GM12875 (cell line): ENCODE data around the gene ENC1.

Experiments used
- H3K4me3 ChIP-seq: one replicate; pipeline ENCODE4 v1.5.1; 2011; ENCODE audit warnings: low read depth, low read length, control low read depth
- TF ChIP-seq, protein P1 (sequence below): IDR thresholded peaks from 2 replicates; pipeline ENCODE4 v1.5.1; 2011; ENCODE audit warnings: low read depth, mild to moderate bottlenecking, control low read depth, inconsistent platforms, low read length, moderate library complexity, borderline replicate concordance; ENCODE audit not compliant: insufficient read depth

ENC1 gene

DNA sequence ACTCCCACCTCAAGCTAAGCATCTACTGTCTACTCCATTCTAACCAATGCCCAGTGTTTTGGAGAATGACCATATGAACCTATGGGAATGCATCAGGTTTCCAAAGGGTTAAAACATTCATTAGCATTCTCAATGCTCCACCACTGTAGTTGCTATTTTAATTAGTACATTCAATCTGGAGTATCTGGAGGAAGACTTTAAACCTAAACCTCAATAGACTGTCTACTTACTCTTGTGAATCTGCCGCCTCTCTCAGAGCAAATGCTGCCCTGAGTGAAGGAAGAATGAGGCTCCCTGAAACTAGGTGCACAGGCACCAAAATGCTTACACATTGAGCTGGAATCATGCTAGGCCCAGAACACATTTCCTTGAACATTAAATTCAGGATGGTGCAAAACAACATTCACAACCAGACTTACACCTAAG lies 2.0 kb downstream of the ENC1 start:
- peak overlapping the region; percentile 94 for H3K4me3 ChIP-seq
- TF ChIP-seq, protein P1, sequence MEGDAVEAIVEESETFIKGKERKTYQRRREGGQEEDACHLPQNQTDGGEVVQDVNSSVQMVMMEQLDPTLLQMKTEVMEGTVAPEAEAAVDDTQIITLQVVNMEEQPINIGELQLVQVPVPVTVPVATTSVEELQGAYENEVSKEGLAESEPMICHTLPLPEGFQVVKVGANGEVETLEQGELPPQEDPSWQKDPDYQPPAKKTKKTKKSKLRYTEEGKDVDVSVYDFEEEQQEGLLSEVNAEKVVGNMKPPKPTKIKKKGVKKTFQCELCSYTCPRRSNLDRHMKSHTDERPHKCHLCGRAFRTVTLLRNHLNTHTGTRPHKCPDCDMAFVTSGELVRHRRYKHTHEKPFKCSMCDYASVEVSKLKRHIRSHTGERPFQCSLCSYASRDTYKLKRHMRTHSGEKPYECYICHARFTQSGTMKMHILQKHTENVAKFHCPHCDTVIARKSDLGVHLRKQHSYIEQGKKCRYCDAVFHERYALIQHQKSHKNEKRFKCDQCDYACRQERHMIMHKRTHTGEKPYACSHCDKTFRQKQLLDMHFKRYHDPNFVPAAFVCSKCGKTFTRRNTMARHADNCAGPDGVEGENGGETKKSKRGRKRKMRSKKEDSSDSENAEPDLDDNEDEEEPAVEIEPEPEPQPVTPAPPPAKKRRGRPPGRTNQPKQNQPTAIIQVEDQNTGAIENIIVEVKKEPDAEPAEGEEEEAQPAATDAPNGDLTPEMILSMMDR: no peak

- TF ChIP-seq, protein P1: no peak
- no peak overlapping the region for H3K4me3 ChIP-seq
Observed at GRCh38 chr5:74636552-74636951, 4.0 kb downstream of the ENC1 start.

DNA sequence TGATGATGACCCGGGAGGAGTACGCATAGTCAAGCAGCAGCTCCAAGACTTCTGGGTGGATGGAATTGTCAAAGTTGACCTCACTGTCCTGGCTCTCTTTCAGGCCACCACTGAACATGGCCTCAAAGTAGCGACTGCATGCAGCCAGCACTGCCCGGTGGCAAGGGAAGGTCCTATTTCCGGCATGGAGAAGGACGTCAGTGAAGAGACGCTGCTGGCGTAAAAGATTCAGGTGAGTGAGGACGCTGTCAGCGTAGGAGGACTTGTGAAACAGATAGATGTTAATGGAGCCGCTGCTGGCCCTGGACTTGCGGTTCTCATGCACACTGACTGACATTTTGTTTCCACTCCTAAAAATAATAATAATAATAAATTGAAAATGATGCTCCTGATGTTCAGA lies 4.4 kb downstream of the ENC1 start:
- TF ChIP-seq, protein P1: no peak

GRCh38 chr5:74634611-74635286 lies 5.8 kb downstream of the ENC1 start:
- TF ChIP-seq, protein P1: no peak
- no peak overlapping the region for H3K4me3 ChIP-seq

More for the DNA sequence above, 4.4 kb downstream of the ENC1 start:
- H3K4me3 ChIP-seq: no peak overlapping the region

- TF ChIP-seq, protein P1: no peak
- no peak overlapping the region for H3K4me3 ChIP-seq
Observed at GRCh38 chr5:74633695-74634094, 6.8 kb downstream of the ENC1 start.

- TF ChIP-seq, protein P1: no peak
- H3K4me3 ChIP-seq: no peak overlapping the region
Observed at GRCh38 chr5:74632947-74633356, 7.6 kb downstream of the ENC1 start.

DNA sequence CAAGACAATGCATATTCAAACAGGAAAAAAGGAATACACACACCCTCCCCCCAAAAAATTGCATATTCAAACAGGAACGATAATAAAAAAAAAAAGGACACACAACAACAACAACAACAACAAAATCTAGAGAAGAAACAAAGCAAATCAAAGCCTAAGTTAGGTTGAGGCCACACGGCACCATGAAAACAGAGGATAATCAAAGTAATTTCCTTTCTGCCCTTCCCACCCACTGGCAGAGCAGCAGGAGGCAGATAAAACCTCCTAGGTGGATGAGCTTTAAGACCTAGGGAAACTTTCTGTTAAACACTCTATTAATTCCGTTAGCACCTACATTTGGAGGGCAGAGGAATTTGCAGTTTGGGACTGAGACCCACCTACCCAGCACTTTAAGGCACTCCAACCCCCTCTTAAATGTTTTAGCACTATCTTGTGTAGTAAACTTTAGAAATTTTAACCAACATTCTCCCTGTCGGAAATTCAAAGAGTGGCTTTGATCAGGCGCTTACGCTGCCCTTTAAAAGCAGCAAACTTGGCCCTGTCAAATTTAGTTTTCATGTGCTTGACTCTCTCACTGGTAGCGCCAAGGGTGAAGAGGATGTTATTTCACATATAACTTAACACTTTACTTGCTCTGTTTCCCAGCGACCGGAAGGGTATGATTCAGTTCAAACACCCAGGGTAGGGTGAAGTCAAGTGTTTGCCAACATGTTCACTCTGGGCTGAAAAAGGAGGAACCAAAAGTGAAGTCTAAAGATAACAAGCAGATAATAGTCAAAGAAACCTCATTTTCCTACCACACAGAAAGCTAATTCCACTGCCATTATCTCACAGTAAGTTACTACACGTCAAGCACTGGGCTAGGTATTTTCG lies 9.2 kb downstream of the ENC1 start:
- TF ChIP-seq, protein P1: no peak
- H3K4me3 ChIP-seq: no peak overlapping the region
